Duodenal mucosa (tissue), 2 donors: Measurements from ENCODE around the gene EPHA8.
A peak's percentile ranks its signal among the peaks of the same experiment; 100 is the strongest.

Experiments
- H3K27ac ChIP-seq: one replicate; pipeline ENCODE4 v1.7.0; 2013; ENCODE audit warnings: low read depth, low read length
- H3K27me3 ChIP-seq, 2 donors: one replicate each; pipeline ENCODE4 v1.7.0; 2013; ENCODE audit warnings: low read length in 2 of 2, control low read depth in 1 of 2; ENCODE audit not compliant: insufficient read depth in 2 of 2, control insufficient read depth in 1 of 2
- H3K36me3 ChIP-seq, 2 donors: one replicate each; pipeline ENCODE4 v1.7.0; 2013; ENCODE audit warnings: low read length in 2 of 2, control low read depth in 1 of 2; ENCODE audit not compliant: insufficient read depth in 2 of 2, control insufficient read depth in 1 of 2
- H3K4me1 ChIP-seq, 2 donors: one replicate each; pipeline ENCODE4 v1.7.0; 2013; ENCODE audit warnings: low read length in 2 of 2, control low read depth in 1 of 2; ENCODE audit not compliant: insufficient read depth in 2 of 2, control insufficient read depth in 1 of 2
- H3K4me3 ChIP-seq, 2 donors: one replicate each; pipeline ENCODE4 v1.7.0; 2013; ENCODE audit warnings: low read length in 2 of 2, low read depth in 1 of 2
- H3K9ac ChIP-seq, 2 donors: one replicate each; pipeline ENCODE4 v1.7.0; 2013; ENCODE audit warnings: low read length in 2 of 2, low read depth in 1 of 2
- H3K9me3 ChIP-seq, 2 donors: one replicate each; pipeline ENCODE4 v1.7.0; 2013; ENCODE audit warnings: low read length in 2 of 2, control low read depth in 1 of 2; ENCODE audit not compliant: control insufficient read depth in 1 of 2

Gene EPHA8

GRCh38 chr1:22626237-22627157 lies 63.2 kb downstream of the EPHA8 start:
- Histone ChIP-seq H3K27me3 (peaks cover 15 to 23% of the 10 kb centered on the region in 2 donors), H3K27ac (no peak overlapping the region), H3K4me1 (peaks cover 0 to 3% of the 10 kb centered on the region in 2 donors), H3K9me3 (no peaks in the 10 kb centered on the region), H3K9ac (no peak overlapping the region), H3K36me3 (no peaks in the 10 kb centered on the region), H3K4me3 (no peak overlapping the region)

- no peaks in the 10 kb centered on the region for H3K9me3 ChIP-seq
- peaks cover 0 to 3% of the 10 kb centered on the region in 2 donors for H3K4me1 ChIP-seq
- no peak overlapping the region for H3K27ac ChIP-seq
- H3K27me3 ChIP-seq: peaks cover 11 to 23% of the 10 kb centered on the region in 2 donors
- no peak overlapping the region for H3K4me3 ChIP-seq
- no peaks in the 10 kb centered on the region for H3K36me3 ChIP-seq
- no peak overlapping the region for H3K9ac ChIP-seq
These were observed 64.0 kb downstream of the EPHA8 start for GRCh38 chr1:22627331-22627730.

GRCh38 chr1:22628698-22629444 lies 65.6 kb downstream of the EPHA8 start:
- no peak overlapping the region for H3K27ac ChIP-seq
- H3K4me3 ChIP-seq: no peak overlapping the region
- peaks cover 0 to 3% of the 10 kb centered on the region in 2 donors for H3K4me1 ChIP-seq
- no peaks in the 10 kb centered on the region for H3K9me3 ChIP-seq
- peaks cover 6 to 23% of the 10 kb centered on the region in 2 donors for H3K27me3 ChIP-seq
- no peaks in the 10 kb centered on the region for H3K36me3 ChIP-seq
- no peak overlapping the region for H3K9ac ChIP-seq

- H3K9me3 ChIP-seq: no peaks in the 10 kb centered on the region
- peaks cover 0 to 3% of the 10 kb centered on the region in 2 donors for H3K4me1 ChIP-seq
- no peak overlapping the region for H3K4me3 ChIP-seq
- H3K36me3 ChIP-seq: no peaks in the 10 kb centered on the region
- no peak overlapping the region for H3K9ac ChIP-seq
- peaks cover 6 to 22% of the 10 kb centered on the region in 2 donors for H3K27me3 ChIP-seq
- H3K27ac ChIP-seq: no peak overlapping the region
These were observed 66.6 kb downstream of the EPHA8 start for GRCh38 chr1:22629886-22630285.

- Histone ChIP-seq H3K4me3 (no peak overlapping the region), H3K9ac (no peak overlapping the region), H3K9me3 (no peaks in the 10 kb centered on the region), H3K27me3 (peaks cover 0 to 6% of the 10 kb centered on the region in 2 donors), H3K27ac (no peak overlapping the region), H3K4me1 (no peaks in the 10 kb centered on the region), H3K36me3 (no peaks in the 10 kb centered on the region)
These were observed 70.6 kb downstream of the EPHA8 start for GRCh38 chr1:22633697-22634463.

GRCh38 chr1:22635436-22635835 lies 72.1 kb downstream of the EPHA8 start:
- Histone ChIP-seq H3K36me3 (no peaks in the 10 kb centered on the region), H3K9me3 (no peaks in the 10 kb centered on the region), H3K27me3 (peaks cover 0 to 4% of the 10 kb centered on the region in 2 donors), H3K4me1 (no peaks in the 10 kb centered on the region), H3K9ac (no peak overlapping the region), H3K4me3 (no peak overlapping the region), H3K27ac (no peak overlapping the region)

GRCh38 chr1:22636353-22636752 lies 73.1 kb downstream of the EPHA8 start, which contains the start of gene C1QA:
Gene C1QA, plus strand, starts transcription at chr1:22636628. Its CDS starts 989 bp downstream, at chr1:22637617.
- Histone ChIP-seq H3K9ac (peak within 1 kb of the TSS in 1 of 2 donors; percentile 6), H3K27ac (no peak within 1 kb of the TSS)

GRCh38 chr1:22636927-22637326 lies 73.6 kb downstream of the EPHA8 start:
- no peak overlapping the region for H3K27ac ChIP-seq

More at GRCh38 chr1:22636353-22636752, 73.1 kb downstream of the EPHA8 start, which contains the start of gene C1QA:
- H3K4me1 ChIP-seq: peaks cover 0 to 2% of the 10 kb centered on the region in 2 donors
- H3K36me3 ChIP-seq: no peaks in the 10 kb centered on the region
- no peaks in the 10 kb centered on the region for H3K9me3 ChIP-seq
- peaks cover 0 to 4% of the 10 kb centered on the region in 2 donors for H3K27me3 ChIP-seq
- peak within 1 kb of the TSS; percentile 30 to 51 for H3K4me3 ChIP-seq

GRCh38 chr1:22637907-22638445 lies 74.7 kb downstream of the EPHA8 start:
- Histone ChIP-seq H3K36me3 (no peaks in the 10 kb centered on the region), H3K4me1 (peaks cover 0 to 3% of the 10 kb centered on the region in 2 donors), H3K27ac (no peak overlapping the region), H3K9me3 (no peaks in the 10 kb centered on the region), H3K4me3 (peak overlapping the region in 1 of 2 donors; percentile 51), H3K27me3 (peaks cover 0 to 4% of the 10 kb centered on the region in 2 donors), H3K9ac (no peak overlapping the region)

More at GRCh38 chr1:22636927-22637326, 73.6 kb downstream of the EPHA8 start:
- peaks cover 0 to 4% of the 10 kb centered on the region in 2 donors for H3K27me3 ChIP-seq
- peak overlapping the region in 1 of 2 donors; percentile 6 for H3K9ac ChIP-seq
- H3K4me3 ChIP-seq: peak overlapping the region; percentile 30 to 51
- H3K36me3 ChIP-seq: no peaks in the 10 kb centered on the region
- no peaks in the 10 kb centered on the region for H3K9me3 ChIP-seq
- H3K4me1 ChIP-seq: peaks cover 0 to 3% of the 10 kb centered on the region in 2 donors
